ENCODE data around the gene LAMB3.

DNA sequence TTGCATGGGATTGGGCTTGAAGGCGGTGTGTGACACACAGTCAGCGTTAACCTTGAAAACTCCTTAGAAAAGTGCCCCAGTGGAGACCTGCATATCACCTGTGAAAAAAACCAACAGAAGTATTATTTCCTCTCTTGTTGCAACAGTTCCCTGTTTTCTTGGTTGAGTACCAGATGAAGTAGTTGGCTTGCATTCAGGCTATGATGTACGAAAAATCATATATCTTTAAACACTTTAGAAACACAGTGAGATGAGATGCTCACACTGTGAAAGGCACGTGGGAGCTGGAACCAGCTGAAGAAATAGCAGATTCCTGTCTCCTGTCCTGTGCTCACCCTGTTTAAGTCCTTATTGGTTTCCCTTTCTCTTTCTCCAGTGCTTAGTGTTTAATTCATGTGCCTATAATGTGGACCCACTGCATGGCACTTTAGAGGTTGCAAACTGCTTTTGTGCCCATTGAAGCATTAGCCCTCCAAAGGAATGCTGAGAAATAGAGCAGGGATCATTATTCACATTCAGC, 65.9 kb downstream of the LAMB3 start:
- TF ChIP-seq, protein P1, sequence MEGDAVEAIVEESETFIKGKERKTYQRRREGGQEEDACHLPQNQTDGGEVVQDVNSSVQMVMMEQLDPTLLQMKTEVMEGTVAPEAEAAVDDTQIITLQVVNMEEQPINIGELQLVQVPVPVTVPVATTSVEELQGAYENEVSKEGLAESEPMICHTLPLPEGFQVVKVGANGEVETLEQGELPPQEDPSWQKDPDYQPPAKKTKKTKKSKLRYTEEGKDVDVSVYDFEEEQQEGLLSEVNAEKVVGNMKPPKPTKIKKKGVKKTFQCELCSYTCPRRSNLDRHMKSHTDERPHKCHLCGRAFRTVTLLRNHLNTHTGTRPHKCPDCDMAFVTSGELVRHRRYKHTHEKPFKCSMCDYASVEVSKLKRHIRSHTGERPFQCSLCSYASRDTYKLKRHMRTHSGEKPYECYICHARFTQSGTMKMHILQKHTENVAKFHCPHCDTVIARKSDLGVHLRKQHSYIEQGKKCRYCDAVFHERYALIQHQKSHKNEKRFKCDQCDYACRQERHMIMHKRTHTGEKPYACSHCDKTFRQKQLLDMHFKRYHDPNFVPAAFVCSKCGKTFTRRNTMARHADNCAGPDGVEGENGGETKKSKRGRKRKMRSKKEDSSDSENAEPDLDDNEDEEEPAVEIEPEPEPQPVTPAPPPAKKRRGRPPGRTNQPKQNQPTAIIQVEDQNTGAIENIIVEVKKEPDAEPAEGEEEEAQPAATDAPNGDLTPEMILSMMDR (IDR thresholded peaks at IDR 0.05; ENCODE audit: poor library complexity, severe bottlenecking), result no peak
- TF ChIP-seq EP300 (conservative IDR thresholded peaks at IDR 0.05; ENCODE audit: poor library complexity, severe bottlenecking) (no peak), EZH2 (IDR thresholded peaks at IDR 0.05; ENCODE audit: borderline replicate concordance, insufficient read depth, low read length, poor library complexity, severe bottlenecking) (no peak), TAF1 (IDR thresholded peaks at IDR 0.05; ENCODE audit: low read depth) (no peak), POLR2AphosphoS5 (IDR thresholded peaks at IDR 0.05) (no peak), RAD21 (conservative IDR thresholded peaks at IDR 0.05) (no peak), SMC3 (conservative IDR thresholded peaks at IDR 0.05; ENCODE audit: poor library complexity) (no peak)
- TF ChIP-seq, protein P2, sequence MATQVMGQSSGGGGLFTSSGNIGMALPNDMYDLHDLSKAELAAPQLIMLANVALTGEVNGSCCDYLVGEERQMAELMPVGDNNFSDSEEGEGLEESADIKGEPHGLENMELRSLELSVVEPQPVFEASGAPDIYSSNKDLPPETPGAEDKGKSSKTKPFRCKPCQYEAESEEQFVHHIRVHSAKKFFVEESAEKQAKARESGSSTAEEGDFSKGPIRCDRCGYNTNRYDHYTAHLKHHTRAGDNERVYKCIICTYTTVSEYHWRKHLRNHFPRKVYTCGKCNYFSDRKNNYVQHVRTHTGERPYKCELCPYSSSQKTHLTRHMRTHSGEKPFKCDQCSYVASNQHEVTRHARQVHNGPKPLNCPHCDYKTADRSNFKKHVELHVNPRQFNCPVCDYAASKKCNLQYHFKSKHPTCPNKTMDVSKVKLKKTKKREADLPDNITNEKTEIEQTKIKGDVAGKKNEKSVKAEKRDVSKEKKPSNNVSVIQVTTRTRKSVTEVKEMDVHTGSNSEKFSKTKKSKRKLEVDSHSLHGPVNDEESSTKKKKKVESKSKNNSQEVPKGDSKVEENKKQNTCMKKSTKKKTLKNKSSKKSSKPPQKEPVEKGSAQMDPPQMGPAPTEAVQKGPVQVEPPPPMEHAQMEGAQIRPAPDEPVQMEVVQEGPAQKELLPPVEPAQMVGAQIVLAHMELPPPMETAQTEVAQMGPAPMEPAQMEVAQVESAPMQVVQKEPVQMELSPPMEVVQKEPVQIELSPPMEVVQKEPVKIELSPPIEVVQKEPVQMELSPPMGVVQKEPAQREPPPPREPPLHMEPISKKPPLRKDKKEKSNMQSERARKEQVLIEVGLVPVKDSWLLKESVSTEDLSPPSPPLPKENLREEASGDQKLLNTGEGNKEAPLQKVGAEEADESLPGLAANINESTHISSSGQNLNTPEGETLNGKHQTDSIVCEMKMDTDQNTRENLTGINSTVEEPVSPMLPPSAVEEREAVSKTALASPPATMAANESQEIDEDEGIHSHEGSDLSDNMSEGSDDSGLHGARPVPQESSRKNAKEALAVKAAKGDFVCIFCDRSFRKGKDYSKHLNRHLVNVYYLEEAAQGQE (IDR thresholded peaks at IDR 0.05; ENCODE audit: borderline replicate concordance), result no peak
